Measurements from ENCODE around the gene ARPC4. TPM values are rescaled to one million over a fixed set of nuclear protein-coding genes. Genes with fewer than 3 reads are reported as not detected.

The ARPC4 gene
- total RNA-seq, 2 donors from 2014 or later = 33.6 to 57.1 TPM

- DNase-seq (no peak), ATAC-seq (no peak)
- no peak for TF ChIP-seq POLR2A (IDR thresholded peaks at IDR 0.05)
- TF ChIP-seq, protein P1, sequence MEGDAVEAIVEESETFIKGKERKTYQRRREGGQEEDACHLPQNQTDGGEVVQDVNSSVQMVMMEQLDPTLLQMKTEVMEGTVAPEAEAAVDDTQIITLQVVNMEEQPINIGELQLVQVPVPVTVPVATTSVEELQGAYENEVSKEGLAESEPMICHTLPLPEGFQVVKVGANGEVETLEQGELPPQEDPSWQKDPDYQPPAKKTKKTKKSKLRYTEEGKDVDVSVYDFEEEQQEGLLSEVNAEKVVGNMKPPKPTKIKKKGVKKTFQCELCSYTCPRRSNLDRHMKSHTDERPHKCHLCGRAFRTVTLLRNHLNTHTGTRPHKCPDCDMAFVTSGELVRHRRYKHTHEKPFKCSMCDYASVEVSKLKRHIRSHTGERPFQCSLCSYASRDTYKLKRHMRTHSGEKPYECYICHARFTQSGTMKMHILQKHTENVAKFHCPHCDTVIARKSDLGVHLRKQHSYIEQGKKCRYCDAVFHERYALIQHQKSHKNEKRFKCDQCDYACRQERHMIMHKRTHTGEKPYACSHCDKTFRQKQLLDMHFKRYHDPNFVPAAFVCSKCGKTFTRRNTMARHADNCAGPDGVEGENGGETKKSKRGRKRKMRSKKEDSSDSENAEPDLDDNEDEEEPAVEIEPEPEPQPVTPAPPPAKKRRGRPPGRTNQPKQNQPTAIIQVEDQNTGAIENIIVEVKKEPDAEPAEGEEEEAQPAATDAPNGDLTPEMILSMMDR (IDR thresholded peaks at IDR 0.05) = no peak
- intact Hi-C loops (cut with DNase I) = no loop called here
- H3K27me3 ChIP-seq = no peaks in the 10 kb centered on the region
- no peaks in the 10 kb centered on the region for H3K9me3 ChIP-seq
- H3K4me3 ChIP-seq = no peak overlapping the region
- peaks cover 11 to 28% of the 10 kb centered on the region in 2 donors for H3K36me3 ChIP-seq (replicated peaks in 1 of 2; ENCODE audit: insufficient read depth in 1 of 2, low read depth in 2 of 2)
- 90 to 92% methylated on average over 12 of the region's 12 CpGs for WGBS, 2 donors
- H3K27ac ChIP-seq = no peak overlapping the region
- H3K4me1 ChIP-seq = peaks cover 19% of the 10 kb centered on the region
Measured at GRCh38 chr3:9797196-9797945, 4.5 kb downstream of the ARPC4 start.

- TF ChIP-seq, protein P1 (IDR thresholded peaks at IDR 0.05) = peak in 1 of 7 experiments; percentile 8
- TF ChIP-seq POLR2A (IDR thresholded peaks at IDR 0.05) = no peak
- H3K4me1 ChIP-seq = no peaks in the 10 kb centered on the region
- ATAC-seq = no peak
- H3K36me3 ChIP-seq (replicated peaks in 1 of 2; ENCODE audit: insufficient read depth in 1 of 2, low read depth in 2 of 2) = peaks cover 11 to 50% of the 10 kb centered on the region in 2 donors
- H3K27ac ChIP-seq = no peak overlapping the region
- intact Hi-C loops (cut with DNase I) = no loop called here
- H3K9me3 ChIP-seq = no peaks in the 10 kb centered on the region
- H3K27me3 ChIP-seq = no peaks in the 10 kb centered on the region
- H3K4me3 ChIP-seq = no peak overlapping the region
- DNase-seq = no peak
- WGBS, 2 donors = 82 to 89% methylated on average over 4 to 5 of the region's 5 CpGs
Measured at GRCh38 chr3:9800529-9800928, 7.6 kb downstream of the ARPC4 start.

GRCh38 chr3:9803494-9803893 lies 10.6 kb downstream of the ARPC4 start:
- intact Hi-C loops (cut with DNase I) = no loop called here
- Histone ChIP-seq H3K27ac (no peak overlapping the region), H3K4me3 (no peak overlapping the region), H3K4me1 (peaks cover under 1% of the 10 kb centered on the region), H3K27me3 (no peaks in the 10 kb centered on the region), H3K36me3 (replicated peaks in 1 of 2; ENCODE audit: insufficient read depth in 1 of 2, low read depth in 2 of 2) (peaks cover 11 to 42% of the 10 kb centered on the region in 2 donors), H3K9me3 (no peaks in the 10 kb centered on the region)
- no peak for DNase-seq
- no peak for ATAC-seq
- TF ChIP-seq POLR2A (IDR thresholded peaks at IDR 0.05) = no peak
- TF ChIP-seq, protein P1 (IDR thresholded peaks at IDR 0.05) = no peak
- 84 to 90% methylated on average over 1 of the region's 1 CpG for WGBS, 2 donors

DNA sequence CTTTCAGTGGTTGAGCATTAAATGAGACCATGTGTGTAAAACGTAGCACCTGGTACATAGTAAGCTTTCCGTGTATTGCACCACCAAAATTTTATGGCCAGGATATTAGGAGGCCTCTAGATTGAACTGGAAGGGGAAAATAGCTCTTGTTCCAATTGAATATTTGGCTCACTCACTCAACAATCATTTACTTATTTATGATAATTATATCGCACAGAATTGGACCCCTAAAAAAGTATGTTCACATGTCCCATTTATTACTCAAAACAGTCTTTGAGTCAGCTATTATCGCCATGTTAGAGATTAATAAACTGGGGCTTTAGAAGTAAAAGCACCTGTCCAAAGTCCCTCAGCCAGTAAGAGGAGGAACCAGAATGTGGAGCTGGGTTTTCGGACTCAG lies 12.1 kb downstream of the ARPC4 start:
- ATAC-seq (no peak), DNase-seq (no peak)
- Histone ChIP-seq H3K4me1 (peaks cover 12% of the 10 kb centered on the region), H3K4me3 (no peak overlapping the region), H3K27ac (no peak overlapping the region), H3K27me3 (no peaks in the 10 kb centered on the region), H3K9me3 (no peaks in the 10 kb centered on the region), H3K36me3 (replicated peaks in 1 of 2; ENCODE audit: insufficient read depth in 1 of 2, low read depth in 2 of 2) (peaks cover 5 to 36% of the 10 kb centered on the region in 2 donors)
- 76 to 85% methylated on average over 5 of the region's 5 CpGs for WGBS, 2 donors
- TF ChIP-seq, protein P1 (IDR thresholded peaks at IDR 0.05) = no peak
- no peak for TF ChIP-seq POLR2A (IDR thresholded peaks at IDR 0.05)
- intact Hi-C loops (cut with DNase I) = no loop called here

GRCh38 chr3:9806137-9806536 lies 13.3 kb downstream of the ARPC4 start:
- intact Hi-C loops (cut with DNase I) = no loop called here
- H3K9me3 ChIP-seq = no peaks in the 10 kb centered on the region
- no peaks in the 10 kb centered on the region for H3K27me3 ChIP-seq
- WGBS, 2 donors = 84% methylated on average over 4 to 12 of the region's 12 CpGs
- no peak overlapping the region for H3K27ac ChIP-seq
- ATAC-seq (no peak), DNase-seq (no peak)
- peaks cover 21% of the 10 kb centered on the region for H3K4me1 ChIP-seq
- peaks cover 0 to 31% of the 10 kb centered on the region in 2 donors for H3K36me3 ChIP-seq (replicated peaks in 1 of 2; ENCODE audit: insufficient read depth in 1 of 2, low read depth in 2 of 2)
- no peak overlapping the region for H3K4me3 ChIP-seq
- TF ChIP-seq, protein P1 (IDR thresholded peaks at IDR 0.05) = no peak
- no peak for TF ChIP-seq POLR2A (IDR thresholded peaks at IDR 0.05)
